B cell (primary cell): Measurements from ENCODE around the gene PEPD. TPM values are rescaled to one million over a fixed set of nuclear protein-coding genes. Genes with fewer than 3 reads are reported as not detected.

ENCODE experiments used
- ATAC-seq: fragments of 200-7000 bp; cut with Tn5 transposase; one replicate; pipeline ENCODE4 v1.10.0; 2021; ENCODE audit warnings: low read depth, mild to moderate bottlenecking, moderate number of reproducible peaks, moderate library complexity
- CTCF ChIA-PET: fragments of 350-600 bp; sonication (Branson Sonifier 250); formaldehyde crosslinking; loops from one replicate; lab custom pipeline; 2021; ENCODE audit warnings: antibody characterized with exemption, inconsistent platforms; lab: Charles Lee
- POLR2A ChIA-PET: fragments of 350-600 bp; sonication (Branson Sonifier 250); formaldehyde crosslinking; loops from one replicate; lab custom pipeline; 2021; ENCODE audit warnings: antibody characterized with exemption; lab: Charles Lee
- DNase-seq: peaks from one replicate; pipeline ENCODE4 v3.0.0; 2013
- H2AFZ ChIP-seq: 2 replicates; pipeline ENCODE4 v1.6.1; 2012; ENCODE audit warnings: mild to moderate bottlenecking, low read depth, low read length; ENCODE audit not compliant: insufficient read depth, poor library complexity, severe bottlenecking
- H3K27ac ChIP-seq, 2 donors: 1 replicate in 1 of 2; 2 replicates in 1 of 2; pipeline ENCODE4 v1.5.1; 2012 to 2013; ENCODE audit warnings: low read length in 2 of 2, mild to moderate bottlenecking in 2 of 2, moderate library complexity in 1 of 2
- H3K27me3 ChIP-seq, 4 experiments: fragments of 200-600 bp in 1 of 4; sonication (generic) in 1 of 4; replicated peaks in 1 of 4; 1 replicate in 2 of 4; 2 replicates in 2 of 4; pipeline versions ENCODE4 v1.6.1 to v1.7.0; 2013 to 2016; ENCODE audit warnings: low read length in 3 of 4, mild to moderate bottlenecking in 2 of 4, mixed read lengths in 1 of 4, moderate library complexity in 1 of 4; ENCODE audit not compliant: insufficient read depth in 4 of 4, control insufficient read depth in 3 of 4; ENCODE audit errors: control extremely low read depth in 1 of 4
- H3K36me3 ChIP-seq, 2 experiments: replicated peaks in 1 of 2; 1 replicate in 1 of 2; 2 replicates in 1 of 2; pipeline versions ENCODE4 v1.6.1 to v1.7.1; 2013; ENCODE audit warnings: low read length in 1 of 2; ENCODE audit not compliant: insufficient read depth in 2 of 2, control insufficient read depth in 1 of 2; ENCODE audit errors: control extremely low read depth in 1 of 2, extremely low read depth in 1 of 2
- H3K4me1 ChIP-seq, 2 donors: fragments of 200-600 bp in 1 of 2; sonication (generic) in 1 of 2; 1 replicate in 1 of 2; 2 replicates in 1 of 2; pipeline versions ENCODE4 v1.5.1 to v1.6.1; 2013 to 2017; ENCODE audit warnings: low read length in 2 of 2; ENCODE audit not compliant: control insufficient read depth in 2 of 2, insufficient read depth in 2 of 2
- H3K4me2 ChIP-seq: replicated peaks from 2 replicates; pipeline ENCODE3; 2012; ENCODE audit warnings: mild to moderate bottlenecking, low read depth, low read length; ENCODE audit not compliant: poor library complexity, severe bottlenecking
- H3K4me3 ChIP-seq, 5 experiments: fragments of 200-600 bp in 1 of 5; sonication (generic) in 1 of 5; 1 replicate in 3 of 5; 2 replicates in 2 of 5; pipeline versions ENCODE4 v1.5.1 to v1.7.0; 2011 to 2016; ENCODE audit warnings: low read length in 4 of 5, mild to moderate bottlenecking in 4 of 5, low read depth in 2 of 5, control low read depth in 1 of 5, moderate library complexity in 1 of 5; ENCODE audit not compliant: insufficient read depth in 1 of 5; ENCODE audit errors: control extremely low read depth in 1 of 5, extremely low read depth in 1 of 5
- H3K79me2 ChIP-seq: fragments of 200-600 bp; sonication (generic); one replicate; pipeline ENCODE4 v1.6.0; 2016; ENCODE audit warnings: low read length; ENCODE audit not compliant: control insufficient read depth, insufficient read depth
- H3K9ac ChIP-seq: fragments of 200-600 bp; sonication (generic); 2 replicates; pipeline ENCODE4 v1.6.1; 2017; ENCODE audit warnings: mild to moderate bottlenecking, low read length, moderate library complexity
- H3K9me3 ChIP-seq, 3 donors: one replicate each; pipeline versions ENCODE4 v1.6.1 to v1.7.1; 2013; ENCODE audit warnings: low read length in 2 of 3; ENCODE audit not compliant: control insufficient read depth in 2 of 3, insufficient read depth in 1 of 3; ENCODE audit errors: control extremely low read depth in 1 of 3
- H4K20me1 ChIP-seq: 2 replicates; pipeline ENCODE4 v1.6.0; 2012; ENCODE audit warnings: mild to moderate bottlenecking, low read length; ENCODE audit not compliant: insufficient read depth, control insufficient read depth, poor library complexity, severe bottlenecking
- H3K27ac Mint-ChIP-seq: one replicate; pipeline ENCODE4 v1.8.0; 2021; ENCODE audit warnings: mixed read lengths
- H3K27me3 Mint-ChIP-seq: one replicate; pipeline ENCODE4 v1.8.0; 2021; ENCODE audit warnings: mixed read lengths
- H3K4me1 Mint-ChIP-seq: one replicate; pipeline ENCODE4 v1.8.0; 2021; ENCODE audit warnings: mixed read lengths
- H3K4me3 Mint-ChIP-seq: one replicate; pipeline ENCODE4 v1.8.0; 2021; ENCODE audit warnings: mixed read lengths
- H3K9me3 Mint-ChIP-seq: one replicate; pipeline ENCODE4 v1.8.0; 2022; ENCODE audit warnings: mixed read lengths; ENCODE audit not compliant: insufficient read depth
- CTCF ChIP-seq: fragments of 200-600 bp; IDR thresholded peaks from one replicate; pipeline ENCODE4 v1.8.0; 2022; ENCODE audit warnings: antibody characterized with exemption, mild to moderate bottlenecking
- EZH2 ChIP-seq: IDR thresholded peaks from 2 replicates; pipeline ENCODE4 v1.6.1; 2012; ENCODE audit warnings: borderline replicate concordance, low read depth, mild to moderate bottlenecking, moderate library complexity, low read length; ENCODE audit not compliant: insufficient read depth, poor library complexity, severe bottlenecking
- WGBS: methylation state at CpG from one replicate; pipeline ENCODE4 v1.1.5; 2013; ENCODE audit warnings: missing lambda C conversion rate; ENCODE audit not compliant: insufficient coverage; 5-methylcytosine and 5-hydroxymethylcytosine counted together
- intact Hi-C: fragments of 100-400 bp; cut with micrococcal nuclease; formaldehyde crosslinking; loops from one replicate; pipeline ENCODE4 v1.10.0; 2022
- polyA plus RNA-seq: library from polyadenylated mRNA; depleted of rRNA; stranded (reverse); fragments of >200 nt; gene quantifications from 2 replicates; pipeline ENCODE4 v1.2.3, GENCODE V29; 2012
- total RNA-seq, 2 donors: library from RNA; stranded (reverse); fragments of 120-200 nt in 1 of 2; gene quantifications; 1 replicate in 1 of 2; 2 replicates in 1 of 2; pipeline versions ENCODE4 v1.2.3 to v1.2.4, GENCODE V29; 2013 to 2022

Gene PEPD
- total and polyA plus RNA-seq, 2 donors (not counting 1 experiment from before 2014, with no cell fraction given), result 36.4 to 42.7 TPM

DNA sequence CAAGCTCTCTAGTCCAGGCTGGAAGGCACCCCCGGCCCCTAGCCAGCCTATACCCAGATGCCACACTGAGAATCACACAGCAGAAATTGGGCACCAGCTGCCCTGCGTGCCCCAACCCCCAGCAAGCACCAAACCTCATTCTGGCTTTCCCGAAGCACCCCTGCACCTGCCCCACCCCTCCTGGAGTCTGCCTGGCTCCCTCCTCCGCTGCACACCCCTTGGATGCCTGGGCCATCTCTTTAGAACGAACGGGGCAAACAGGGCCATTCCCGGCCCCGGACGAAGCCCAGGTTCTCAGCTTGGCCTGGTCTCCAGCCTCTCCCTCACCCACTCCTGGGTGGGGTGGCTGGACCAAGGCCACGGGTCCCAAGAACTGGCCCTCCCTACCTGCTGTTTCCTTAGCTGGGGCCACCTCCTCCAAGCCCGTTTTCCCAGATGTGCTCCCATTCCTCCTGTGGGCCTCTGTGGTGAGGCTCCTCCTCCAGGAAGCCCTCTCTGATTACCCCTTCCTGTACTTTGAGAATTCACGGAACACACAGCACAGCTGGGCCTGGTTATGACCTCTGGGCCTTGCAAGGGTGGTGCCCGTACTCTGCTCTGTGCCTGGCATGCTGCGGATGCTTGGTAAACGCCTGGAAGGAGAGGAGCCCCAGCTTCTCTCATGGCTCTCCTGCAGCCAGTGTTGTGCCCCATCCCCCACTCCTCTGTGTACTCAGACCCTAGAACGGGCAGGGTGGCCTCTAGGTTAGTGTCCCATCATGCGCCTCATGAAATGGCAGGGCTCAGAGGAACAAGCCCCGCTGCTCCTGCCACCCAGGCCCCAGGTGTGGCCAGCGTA lies 126.6 kb downstream of the PEPD start:
- WGBS, result 89% methylated on average over 19 of the region's 19 CpGs
- ATAC-seq, result no peak

More for the DNA sequence above, 126.6 kb downstream of the PEPD start:
- H3K27ac ChIP-seq, result no peak overlapping the region
- intact Hi-C loops, result no loop called here
- no peaks in the 10 kb centered on the region for H3K36me3 ChIP-seq
- no peak for TF ChIP-seq EZH2
- TF ChIP-seq CTCF, result no peak
- DNase-seq, result no peak
- no peaks in the 10 kb centered on the region for H3K27me3 ChIP-seq
- H3K9me3 ChIP-seq, result no peaks in the 10 kb centered on the region
- no peak overlapping the region for H3K9ac ChIP-seq
- ChIA-PET POLR2A (no interaction called here), CTCF (interaction anchor here (2.5 kb wide), 1 partner anchor 11 kb away, joined by 7 read pairs; no protein-coding TSS in a partner anchor)
- H2AFZ ChIP-seq, result no peak overlapping the region
- Mint-ChIP-seq H3K27ac (no peak overlapping the region), H3K9me3 (no peaks in the 10 kb centered on the region), H3K4me3 (no peak overlapping the region), H3K4me1 (no peaks in the 10 kb centered on the region), H3K27me3 (no peaks in the 10 kb centered on the region)
- H3K79me2 ChIP-seq, result no peaks in the 10 kb centered on the region
- H4K20me1 ChIP-seq, result no peaks in the 10 kb centered on the region
- H3K4me1 ChIP-seq, result no peaks in the 10 kb centered on the region
- no peak overlapping the region for H3K4me2 ChIP-seq
- H3K4me3 ChIP-seq, result no peak overlapping the region
